Right ventricle myocardium superior (tissue), 1 donor: Measurements from ENCODE around the gene RTN4RL1. TPM values are rescaled to one million over a fixed set of nuclear protein-coding genes. Genes with fewer than 3 reads are reported as not detected.

Experiments
- ATAC-seq: fragments of 200-7000 bp; cut with Tn5 transposase; one replicate; pipeline ENCODE4 v1.9.1; 2020; ENCODE audit warnings: mild to moderate bottlenecking; ENCODE audit not compliant: poor library complexity
- DNase-seq: peaks from one replicate; pipeline ENCODE4 v3.0.0-alpha.2; 2020
- intact Hi-C: fragments of 100-400 bp; cut with DNase I; formaldehyde crosslinking; loops from one replicate; pipeline ENCODE4 v1.11.2; 2022
- total RNA-seq: library from RNA; stranded (reverse); fragmentation: NEBNext Ultra II Directional; extraction: Animal tissue kit (Norgen Biotek cat#: 25700); gene quantifications from one replicate; pipeline ENCODE4 v1.2.1, GENCODE V29; 2021
- donor health status: DM: no; HTN: yes; CAD: no; lungs with severe emphysema.

The RTN4RL1 gene
- total RNA-seq, 1 donor from 2014 or later = 3.4 TPM

DNA sequence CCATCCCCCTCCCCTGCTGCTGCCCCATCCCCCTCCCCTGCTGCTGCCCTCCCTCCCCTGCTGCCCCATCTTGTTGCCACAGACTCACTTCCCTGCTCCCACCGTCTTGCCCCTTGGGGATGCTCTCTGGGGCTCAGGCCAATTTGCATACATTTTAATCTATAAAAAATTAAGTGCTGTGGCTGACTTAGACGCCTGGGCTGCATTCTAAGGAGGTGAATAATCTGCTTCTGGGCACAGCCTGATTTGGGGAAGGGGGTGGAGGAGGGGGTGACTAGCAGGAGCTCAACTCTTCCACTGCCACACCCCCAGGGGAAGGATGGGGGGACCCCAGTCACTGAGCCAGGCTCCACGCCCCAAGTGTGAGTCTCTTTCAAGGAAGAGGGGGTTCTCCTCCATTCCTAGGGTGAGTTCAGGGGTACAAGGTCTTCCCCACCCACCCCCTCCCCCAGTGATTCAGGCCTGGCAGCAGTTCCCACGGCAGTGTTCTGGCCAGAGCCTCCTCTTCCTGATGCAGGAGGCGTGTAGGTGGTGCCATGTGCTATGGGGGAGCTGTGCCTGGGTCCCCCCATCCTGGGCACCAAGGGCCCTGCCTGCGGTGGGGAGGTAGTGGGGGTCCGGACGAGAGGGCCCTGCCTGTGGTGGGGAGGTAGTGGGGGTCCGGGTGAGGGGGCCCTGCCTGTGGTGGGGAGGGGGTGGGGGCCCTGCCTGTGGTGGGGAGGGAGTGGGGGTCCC, 9.8 kb upstream of the RTN4RL1 start:
- intact Hi-C loops = no loop called here
- ATAC-seq = no peak
- DNase-seq = no peak

DNA sequence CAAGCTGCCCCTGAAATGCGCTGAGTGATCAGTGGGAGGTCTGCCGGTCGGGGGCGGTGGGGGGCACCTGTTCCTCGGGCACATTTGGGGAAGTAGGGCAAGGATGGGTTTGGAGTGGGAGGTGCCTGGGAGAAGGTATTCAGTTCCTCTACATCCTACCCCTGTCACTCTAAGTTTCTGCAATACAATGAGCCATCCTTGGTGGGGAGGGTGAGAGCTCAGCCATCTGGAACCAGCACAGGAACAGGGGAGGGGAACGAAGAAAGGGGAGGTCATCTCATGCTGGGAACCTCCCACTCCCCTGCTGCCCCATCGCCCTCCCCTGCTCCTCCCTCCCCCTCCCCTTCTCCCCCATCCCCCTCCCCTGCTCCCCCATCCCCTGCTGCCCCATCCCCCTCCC, 9.0 kb upstream of the RTN4RL1 start:
- no peak for ATAC-seq
- intact Hi-C loops = no loop called here
- DNase-seq = no peak

DNA sequence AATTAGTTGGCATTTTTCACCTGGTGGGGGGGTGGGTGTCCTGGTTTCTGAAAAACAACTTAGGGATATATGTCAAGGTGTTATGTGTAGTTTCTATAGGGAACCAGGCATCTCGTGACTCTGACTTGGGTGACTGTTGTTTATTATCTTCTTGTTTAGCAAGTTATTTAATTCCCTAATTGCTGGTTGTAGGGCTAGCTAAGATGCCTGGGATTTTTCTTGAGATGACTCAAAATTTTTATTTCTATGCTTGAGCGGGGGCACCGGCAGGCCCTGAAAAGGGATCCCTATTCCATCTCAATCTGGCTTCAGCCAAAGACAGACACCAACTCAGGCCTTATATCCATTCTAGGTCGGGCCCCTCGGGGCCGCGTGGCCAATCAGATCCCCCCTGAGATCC, 8.0 kb upstream of the RTN4RL1 start:
- intact Hi-C loops = no loop called here
- ATAC-seq (no peak), DNase-seq (no peak)

DNA sequence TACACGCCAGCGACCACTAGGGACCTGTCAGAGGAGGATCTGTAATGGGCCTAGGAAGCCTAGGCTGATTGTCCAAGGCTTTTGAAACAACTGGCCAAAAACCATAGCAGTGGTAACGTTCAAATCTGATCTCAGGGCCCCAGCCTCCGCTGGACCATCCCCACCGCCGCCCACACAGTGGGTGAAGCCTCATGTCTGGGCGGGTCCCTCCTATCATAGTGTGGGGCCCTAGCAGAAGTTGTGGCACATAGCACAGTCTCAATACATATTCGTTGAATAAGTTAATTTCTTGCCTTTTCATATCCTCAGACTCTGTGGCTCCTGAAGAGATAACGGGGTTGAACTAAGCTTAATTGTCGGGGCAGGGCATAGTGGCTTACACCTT, 5.6 kb upstream of the RTN4RL1 start:
- ATAC-seq (no peak), DNase-seq (no peak)
- intact Hi-C loops = no loop called here

DNA sequence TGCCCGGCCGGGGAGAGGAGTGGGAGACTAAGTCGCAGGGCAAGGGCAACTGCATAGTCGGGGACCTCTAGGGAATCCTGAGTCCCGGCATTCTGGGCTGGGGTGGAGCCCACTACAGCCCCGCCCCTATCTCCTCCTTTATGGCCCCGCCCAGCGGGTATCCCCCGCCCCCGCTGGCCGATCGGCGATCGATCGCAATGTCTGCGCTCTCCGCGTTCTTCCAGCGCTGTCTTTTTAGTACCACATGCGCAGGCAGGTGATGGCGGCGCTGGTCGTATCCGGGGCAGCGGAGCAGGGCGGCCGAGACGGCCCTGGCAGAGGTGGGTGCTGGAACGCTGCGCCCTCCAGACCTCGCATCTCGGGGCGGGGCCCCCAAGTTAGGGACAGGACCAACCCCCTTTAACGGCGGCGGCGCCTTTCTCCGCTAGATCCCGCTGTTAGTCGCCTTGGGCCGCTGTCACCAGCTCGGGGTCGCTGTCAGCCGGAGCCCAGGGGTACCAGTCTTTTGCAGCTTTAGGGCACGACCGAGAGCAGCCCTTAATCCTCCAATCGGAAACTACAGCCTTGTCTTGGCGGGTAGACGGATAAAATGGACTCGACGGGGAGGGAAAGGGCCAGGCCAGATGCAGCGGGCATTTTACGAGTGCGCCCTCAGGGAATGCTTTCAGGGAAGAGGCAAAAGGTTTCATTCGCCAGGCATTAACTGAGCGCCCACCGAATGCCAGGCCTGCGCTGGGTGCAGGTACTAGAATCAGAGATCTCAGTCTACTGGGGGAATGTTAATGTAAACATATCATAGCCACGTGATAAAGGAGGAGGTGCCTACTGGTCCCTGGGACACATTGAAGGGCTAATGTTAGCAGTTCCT, 5.0 kb upstream of the RTN4RL1 start, which contains the start of gene DPH1:
Gene DPH1 (plus strand): TSS at position 243 of the 868 bp plus-strand sequence. CDS start 17 bp downstream, at position 260.
- DNase-seq (peak; percentile 93), ATAC-seq (peak; percentile 89)
- intact Hi-C loops = no loop called here

DNA sequence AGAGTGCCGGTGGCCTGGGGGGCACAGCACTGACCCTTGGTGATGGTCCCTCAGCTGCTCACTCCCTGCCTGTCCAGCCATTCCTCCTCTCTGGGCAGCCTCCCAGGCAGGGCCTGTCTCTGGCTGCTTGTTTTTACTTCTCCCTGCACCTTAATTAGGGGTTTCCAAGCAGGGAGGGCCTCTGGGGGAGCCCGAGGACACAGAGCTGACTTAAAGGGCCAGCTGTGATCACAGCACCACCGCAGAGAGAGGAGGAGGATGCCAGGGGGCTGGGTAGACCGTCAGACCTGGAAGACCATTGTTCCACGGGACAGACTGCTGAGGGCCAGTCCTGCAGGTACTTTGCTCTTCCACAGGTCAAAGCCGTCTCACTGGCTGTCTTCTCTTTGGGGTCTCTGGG, 3.6 kb upstream of the RTN4RL1 start:
- intact Hi-C loops = no loop called here
- ATAC-seq (no peak), DNase-seq (no peak)

DNA sequence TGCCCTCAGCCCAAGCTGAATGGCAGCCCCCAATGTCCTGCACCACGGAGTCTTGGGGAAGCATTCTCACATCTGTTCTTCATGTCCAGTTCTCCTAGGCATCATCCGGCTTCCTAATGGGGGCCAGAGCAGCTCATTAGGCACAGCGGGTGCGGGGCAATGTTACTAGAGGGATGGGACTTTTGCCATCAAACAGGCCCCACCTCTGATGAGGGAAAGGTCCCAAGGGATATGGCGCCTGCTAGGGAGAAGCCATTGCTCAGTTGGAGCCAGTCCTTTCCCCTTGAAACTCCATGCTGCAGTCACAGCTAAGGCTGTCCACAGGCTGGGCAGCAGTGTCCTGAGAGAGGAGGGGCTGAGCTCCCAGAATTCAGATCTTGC, 3.1 kb upstream of the RTN4RL1 start:
- no peak for DNase-seq
- ATAC-seq = no peak
- intact Hi-C loops = no loop called here

DNA sequence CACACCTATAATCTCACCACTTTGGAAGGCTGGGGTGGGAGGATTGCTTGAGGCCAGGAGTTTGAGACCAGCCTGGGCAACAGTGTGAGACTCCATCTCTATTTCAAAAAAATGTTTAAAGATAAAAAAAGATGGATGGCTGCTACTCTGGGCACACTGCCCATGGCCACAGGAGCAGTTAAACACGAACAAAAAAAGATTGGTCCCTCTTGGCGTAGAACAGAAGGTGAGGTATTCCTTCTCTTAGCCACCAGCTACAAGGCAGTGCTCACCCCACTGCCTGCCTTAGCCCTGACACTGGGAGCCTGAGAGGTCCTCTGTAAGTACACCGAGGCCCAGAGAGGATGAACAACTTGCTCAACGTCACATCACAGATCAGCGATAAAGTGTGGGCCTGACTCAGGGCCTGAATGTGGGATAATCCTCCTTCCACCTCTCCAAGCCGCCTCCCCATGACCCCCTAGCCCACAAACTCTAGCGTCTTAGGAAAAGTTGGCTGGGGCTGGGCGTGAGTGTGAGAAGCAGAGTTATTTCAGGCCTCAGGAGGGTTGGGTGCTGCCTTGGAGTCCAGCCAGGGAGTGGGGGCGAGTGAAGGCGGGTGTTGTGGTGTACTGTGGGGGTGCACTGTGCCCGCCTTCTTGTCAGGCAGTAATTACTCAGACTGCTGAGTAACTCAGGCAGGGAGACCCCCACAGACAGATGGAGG, 2.5 kb upstream of the RTN4RL1 start:
- intact Hi-C loops = loop anchor here (2.0 kb wide), 1 partner anchor 119 kb away; no protein-coding TSS in a partner anchor
- no peak for ATAC-seq
- no peak for DNase-seq

DNA sequence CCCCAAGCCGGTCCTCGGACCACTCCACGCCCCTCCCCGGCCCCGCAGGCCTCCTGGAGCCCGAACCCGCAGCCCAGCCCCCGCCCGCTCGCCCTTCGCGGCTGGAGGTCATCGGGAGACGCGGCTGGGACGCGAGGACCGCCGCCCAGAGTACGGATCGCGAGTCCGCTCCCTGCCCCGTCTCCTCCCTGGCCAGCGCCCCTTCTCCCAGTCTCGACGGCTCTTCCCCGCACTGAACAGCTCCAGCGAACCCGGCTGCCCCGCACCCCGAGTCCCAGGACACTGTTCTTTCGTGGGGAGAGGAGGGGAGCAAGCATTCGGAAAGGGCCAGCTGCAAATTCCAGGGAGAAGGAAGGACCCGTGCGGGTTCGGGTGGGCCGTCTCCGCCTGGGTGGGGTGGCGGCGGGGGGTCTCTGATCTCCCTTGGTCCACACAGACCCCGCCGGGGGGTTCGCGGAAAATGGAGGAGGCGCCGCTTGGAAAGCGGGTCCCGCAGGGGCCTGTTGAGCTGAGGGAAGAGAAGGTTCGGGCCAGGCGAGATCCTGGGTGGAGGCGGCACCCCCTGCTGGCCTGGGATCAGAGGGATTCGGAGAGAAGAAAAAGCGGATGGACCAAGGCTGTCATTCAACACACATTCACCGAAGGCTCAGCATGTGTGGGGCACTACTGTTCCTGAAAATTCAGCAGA, 632 bp upstream of the RTN4RL1 start:
- DNase-seq (peak; percentile 85), ATAC-seq (peak; percentile 69)
- intact Hi-C loops = loop anchor here (2.0 kb wide), 1 partner anchor 117 kb away; no protein-coding TSS in a partner anchor

DNA sequence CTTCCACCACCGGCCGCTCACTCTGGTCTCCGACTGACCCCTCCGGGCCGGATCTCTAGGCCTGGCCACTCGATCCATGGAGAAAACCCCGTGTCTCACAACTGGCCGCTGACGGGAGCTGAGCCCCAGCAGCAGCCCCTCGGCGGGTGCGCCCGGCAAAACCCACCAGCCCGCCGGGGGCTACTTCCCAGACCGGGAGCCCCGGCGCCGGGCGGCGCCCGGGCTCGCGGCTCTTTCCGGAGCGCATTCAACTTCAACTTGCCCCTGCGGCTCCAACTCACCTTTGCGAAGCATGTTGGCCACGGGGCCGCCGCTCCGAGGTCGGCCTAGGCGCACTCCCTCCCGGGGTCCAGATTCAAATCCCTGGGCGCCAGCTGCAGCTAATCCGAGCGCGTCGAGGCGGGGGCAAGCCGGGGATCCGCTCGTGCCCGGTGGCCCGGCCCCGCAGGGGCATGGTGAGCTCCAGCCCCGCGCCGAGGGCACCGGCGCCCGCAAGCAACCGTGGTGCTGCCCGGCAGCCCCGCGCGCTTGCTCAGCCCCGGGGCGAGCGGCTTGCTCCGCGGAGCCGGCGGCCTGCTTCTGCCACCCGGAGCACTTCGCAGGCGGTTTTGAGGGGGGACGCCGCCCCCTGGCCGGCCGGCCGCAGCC, 438 bp downstream of the RTN4RL1 start:
- intact Hi-C loops = no loop called here
- DNase-seq (no peak), ATAC-seq (peak; percentile 16)

DNA sequence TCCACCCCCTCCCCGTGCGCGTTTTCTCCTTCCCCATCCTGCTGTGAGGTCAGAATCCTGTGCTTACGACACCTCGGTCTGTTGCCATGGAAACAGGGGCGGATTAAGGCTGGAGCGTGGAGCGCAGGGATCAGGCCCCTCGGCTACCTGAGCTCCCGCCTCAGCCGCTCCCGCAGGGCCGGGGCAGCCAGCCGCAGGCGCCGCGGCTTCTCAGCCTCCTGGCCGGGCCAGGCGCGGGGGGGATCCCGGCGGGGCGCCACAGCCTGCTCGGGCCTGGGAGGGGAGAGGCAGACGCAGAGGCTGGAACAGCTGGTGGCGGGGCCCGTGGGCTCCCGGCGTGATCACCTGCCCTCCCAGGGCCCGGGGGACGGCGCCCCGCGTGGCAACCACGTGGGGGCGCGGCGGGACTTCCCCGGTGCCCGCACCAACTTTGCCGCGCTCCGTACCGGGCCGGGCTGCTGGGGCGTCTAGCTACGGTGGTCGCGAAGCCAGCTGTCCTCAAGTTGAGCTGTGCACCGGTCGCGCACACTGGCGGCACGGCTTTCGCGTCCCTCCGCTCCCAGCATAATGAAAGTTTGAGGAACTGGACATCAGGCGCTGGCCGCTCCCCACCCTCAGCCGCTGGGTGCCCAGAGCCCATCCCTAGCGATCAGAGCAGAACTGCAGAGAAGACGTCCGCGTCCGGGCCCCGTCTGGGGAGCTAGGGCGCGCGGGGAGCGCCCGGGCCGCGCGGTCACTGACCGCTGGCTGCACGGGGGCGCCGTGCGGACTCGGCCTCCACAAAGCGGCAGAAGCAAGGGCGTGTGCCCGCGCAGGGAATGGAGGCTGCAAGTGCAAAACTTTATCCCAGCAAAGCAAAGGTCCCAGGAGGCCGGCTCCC, 1.2 kb downstream of the RTN4RL1 start:
- no peak for DNase-seq
- ATAC-seq = peak; percentile 22
- intact Hi-C loops = no loop called here

DNA sequence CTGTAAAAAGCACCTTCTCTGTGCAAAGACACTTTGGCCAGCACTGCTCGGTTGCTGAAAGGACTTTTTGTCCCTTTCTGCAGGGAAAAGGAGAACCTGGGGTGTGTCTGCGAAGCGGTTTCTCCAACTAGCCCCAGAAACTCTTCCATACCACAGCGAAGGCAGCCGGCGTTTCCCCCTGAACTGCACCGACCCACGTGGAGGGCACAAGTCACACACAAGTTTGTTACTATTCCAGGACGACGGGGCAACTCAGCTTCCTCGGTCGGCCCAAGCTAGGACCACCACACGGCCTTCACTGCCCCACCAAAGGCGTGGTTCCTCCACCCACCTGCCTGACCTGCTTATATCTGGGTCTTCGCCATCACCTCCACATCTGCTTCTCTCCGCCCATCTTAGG, 1.9 kb downstream of the RTN4RL1 start:
- DNase-seq = no peak
- intact Hi-C loops = no loop called here
- ATAC-seq = no peak

DNA sequence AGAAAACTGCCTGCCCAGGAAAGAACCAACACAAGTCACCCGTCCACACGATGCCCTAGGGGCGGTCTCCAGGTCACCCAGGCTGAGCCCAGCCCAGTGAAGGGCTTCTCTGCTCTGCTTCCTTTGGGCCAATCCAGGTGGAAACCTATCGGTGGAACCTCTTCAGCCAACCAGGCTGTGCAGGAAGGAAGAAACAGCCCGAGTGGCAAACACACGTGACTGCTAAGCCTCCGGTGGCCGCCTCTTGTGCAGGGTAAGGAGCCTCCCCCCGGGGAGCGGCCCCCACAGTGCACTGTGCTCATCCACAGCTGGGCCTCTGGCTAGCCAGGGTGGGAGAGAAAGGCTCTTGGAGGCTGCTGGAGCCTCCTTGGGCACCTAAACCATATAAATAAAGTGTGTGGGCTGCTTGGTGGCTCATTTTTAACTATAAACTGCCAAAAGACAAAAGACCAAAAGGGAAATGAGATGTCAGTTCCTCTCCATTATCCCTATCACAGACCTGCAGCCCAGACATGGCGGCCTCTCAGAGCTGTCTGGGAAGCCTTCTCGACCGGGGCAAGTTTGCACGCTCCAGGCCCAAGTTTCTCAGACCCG, 2.4 kb downstream of the RTN4RL1 start:
- no peak for ATAC-seq
- no peak for DNase-seq
- intact Hi-C loops = no loop called here

DNA sequence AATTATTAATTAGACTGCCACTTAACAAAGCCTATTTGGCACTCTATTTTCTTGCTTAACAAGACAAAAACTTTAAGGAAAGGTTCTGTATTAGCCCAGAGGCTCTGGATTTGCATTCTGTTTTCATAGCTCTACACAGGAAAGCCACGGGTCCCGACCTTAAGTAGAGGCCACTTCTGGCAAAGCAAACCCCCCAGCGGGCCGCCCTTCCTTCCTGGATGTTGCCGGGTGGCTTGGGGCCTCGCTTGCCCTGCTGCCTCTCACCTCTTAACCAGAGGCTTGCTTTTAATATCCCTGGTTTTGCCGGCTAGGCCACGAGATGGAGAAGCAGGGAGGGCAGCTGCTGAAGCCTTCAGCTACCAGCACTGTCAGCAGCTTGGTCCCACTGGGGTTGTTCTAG, 4.4 kb downstream of the RTN4RL1 start:
- ATAC-seq (no peak), DNase-seq (no peak)
- intact Hi-C loops = no loop called here

DNA sequence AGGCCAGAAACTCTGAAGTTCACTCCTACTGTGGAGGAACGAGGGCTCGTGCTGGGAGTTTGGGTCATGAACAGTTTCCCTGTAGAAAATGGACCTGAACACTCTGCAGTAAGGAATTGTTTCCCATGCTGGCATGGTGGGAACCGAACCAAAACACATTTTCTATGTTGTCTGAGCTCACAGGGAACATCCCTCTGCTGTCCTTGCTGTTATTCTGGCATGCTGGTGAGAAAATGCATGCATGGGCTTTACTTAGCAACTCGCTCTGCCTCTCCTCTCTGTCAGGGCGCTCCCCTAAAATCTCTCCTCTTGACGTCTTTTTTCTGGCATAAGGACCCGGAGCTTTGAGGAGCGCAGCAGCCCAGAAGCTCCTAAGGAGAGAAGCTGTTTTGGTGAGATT, 5.4 kb downstream of the RTN4RL1 start:
- no peak for DNase-seq
- ATAC-seq = no peak
- intact Hi-C loops = no loop called here

DNA sequence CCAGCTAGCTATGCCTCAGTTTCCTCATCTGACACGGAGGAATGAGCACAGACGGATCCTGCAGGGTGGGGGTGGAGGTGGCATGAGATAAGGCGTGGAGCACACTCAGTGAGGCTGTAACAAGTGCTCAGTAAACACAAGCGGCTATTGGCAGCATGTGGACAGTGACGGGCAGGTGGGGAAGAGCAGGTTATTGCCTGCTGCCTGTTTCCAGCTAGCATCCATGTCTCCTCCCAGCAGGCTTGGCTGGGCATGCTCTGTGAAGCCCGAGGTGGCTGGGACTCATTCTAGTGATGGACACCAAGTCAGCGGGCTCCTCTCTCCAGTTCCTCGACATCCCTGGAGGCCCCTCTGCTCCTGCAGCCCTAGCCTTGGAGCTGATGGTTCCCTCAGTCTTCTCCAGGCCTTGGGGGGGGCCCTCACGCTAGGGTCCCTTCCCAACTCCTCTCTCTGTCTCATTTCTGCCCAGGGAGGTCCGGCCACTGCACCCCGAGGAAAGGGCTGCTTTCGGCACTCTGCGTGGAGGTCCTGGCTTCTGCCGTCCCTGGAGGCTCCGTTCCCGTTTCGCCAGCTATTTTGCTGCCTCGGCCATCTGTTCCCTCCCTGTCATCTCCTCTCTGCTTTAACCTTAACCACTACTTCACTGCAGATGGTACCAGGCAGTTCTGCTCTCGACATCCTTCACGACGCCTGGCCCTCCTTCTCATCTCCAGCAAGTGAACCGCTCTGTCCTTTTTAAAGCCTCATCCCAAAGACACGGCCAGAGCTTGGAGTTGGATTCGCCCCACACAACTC, 6.2 kb downstream of the RTN4RL1 start:
- intact Hi-C loops = no loop called here
- ATAC-seq = no peak
- DNase-seq = no peak
